Breast epithelium (tissue), 3 donors: ENCODE results near the gene SYT7.

Experiments used
- CTCF ChIP-seq, 3 donors: fragments of 450-650 bp; IDR thresholded peaks; one replicate each; pipeline ENCODE4 v1.5.1; 2016 to 2017; ENCODE audit warnings: antibody characterized with exemption in 3 of 3, mild to moderate bottlenecking in 3 of 3, moderate library complexity in 3 of 3
- POLR2AphosphoS5 ChIP-seq, 3 donors: sonication (generic); formaldehyde crosslinking; IDR thresholded peaks; one replicate each; pipeline ENCODE4 v1.6.1; 2017; ENCODE audit warnings: antibody characterized with exemption in 3 of 3

- TF ChIP-seq CTCF (IDR thresholded peaks at IDR 0.05) = no peak
- TF ChIP-seq POLR2AphosphoS5 (IDR thresholded peaks at IDR 0.05) = no peak
These were observed 46.6 kb downstream of the SYT7 start for GRCh38 chr11:61534025-61534932.
